T-helper 2 cell treated with Interferon-gamma antibody and Interleukin-4, amounts not matched to agents 100 ng/mL and 5 ng/mL, for 36 hours (primary cell): ENCODE results near the gene SH2D5. TPM values are rescaled to one million over a fixed set of nuclear protein-coding genes. Genes with fewer than 3 reads are reported as not detected.

ENCODE experiments used
- total RNA-seq: library from RNA; stranded (reverse); gene quantifications from 2 replicates; pipeline ENCODE4 v1.2.3, GENCODE V29; 2022

Gene SH2D5
- total RNA-seq, 1 donor from 2014 or later = 0.07 TPM

Other genes with a start within 250 kb of the SH2D5 start
- gene CAMK2N1, start 246.5 kb downstream of the SH2D5 start, total RNA-seq = 0.50 and 0.91 TPM in 2 replicates
- 17.8 and 17.9 TPM in 2 replicates for gene MUL1, start 224.6 kb downstream of the SH2D5 start, total RNA-seq
- not detected in 2 replicates for gene FAM43B, start 180.1 kb downstream of the SH2D5 start, total RNA-seq
- gene CDA, start 143.6 kb downstream of the SH2D5 start, total RNA-seq = not detected in 2 replicates
- gene PINK1, start 99.2 kb downstream of the SH2D5 start, total RNA-seq = 3.6 and 3.8 TPM in 2 replicates
- gene DDOST, start 71.3 kb downstream of the SH2D5 start, total RNA-seq = 181 and 198 TPM in 2 replicates
- gene KIF17, start 14.7 kb downstream of the SH2D5 start, total RNA-seq = not detected in 2 replicates
- gene HP1BP3, start 54.6 kb upstream of the SH2D5 start, total RNA-seq = 307 and 309 TPM in 2 replicates